Hepatocyte (in vitro differentiated cells): Measurements from ENCODE around the gene TMEM131L.

Experiments
- EZH2 ChIP-seq: fragments of 200-600 bp; sonication (generic); IDR thresholded peaks from 2 replicates; pipeline ENCODE4 v1.6.1; 2016; ENCODE audit warnings: antibody characterized with exemption, mild to moderate bottlenecking, borderline replicate concordance
- EZH2phosphoT487 ChIP-seq: fragments of 200-600 bp; sonication (generic); IDR thresholded peaks from one replicate; pipeline ENCODE4 v1.6.1; 2018; ENCODE audit warnings: antibody characterized with exemption, mild to moderate bottlenecking, low read depth, moderate library complexity; ENCODE audit not compliant: unreplicated experiment, severe bottlenecking
- TF ChIP-seq, protein P1 (sequence below): fragments of 200-600 bp; sonication (generic); IDR thresholded peaks from 2 replicates; pipeline ENCODE4 v1.5.1; 2016; ENCODE audit warnings: antibody characterized with exemption, mild to moderate bottlenecking; ENCODE audit not compliant: poor library complexity

- TF ChIP-seq, protein P1, sequence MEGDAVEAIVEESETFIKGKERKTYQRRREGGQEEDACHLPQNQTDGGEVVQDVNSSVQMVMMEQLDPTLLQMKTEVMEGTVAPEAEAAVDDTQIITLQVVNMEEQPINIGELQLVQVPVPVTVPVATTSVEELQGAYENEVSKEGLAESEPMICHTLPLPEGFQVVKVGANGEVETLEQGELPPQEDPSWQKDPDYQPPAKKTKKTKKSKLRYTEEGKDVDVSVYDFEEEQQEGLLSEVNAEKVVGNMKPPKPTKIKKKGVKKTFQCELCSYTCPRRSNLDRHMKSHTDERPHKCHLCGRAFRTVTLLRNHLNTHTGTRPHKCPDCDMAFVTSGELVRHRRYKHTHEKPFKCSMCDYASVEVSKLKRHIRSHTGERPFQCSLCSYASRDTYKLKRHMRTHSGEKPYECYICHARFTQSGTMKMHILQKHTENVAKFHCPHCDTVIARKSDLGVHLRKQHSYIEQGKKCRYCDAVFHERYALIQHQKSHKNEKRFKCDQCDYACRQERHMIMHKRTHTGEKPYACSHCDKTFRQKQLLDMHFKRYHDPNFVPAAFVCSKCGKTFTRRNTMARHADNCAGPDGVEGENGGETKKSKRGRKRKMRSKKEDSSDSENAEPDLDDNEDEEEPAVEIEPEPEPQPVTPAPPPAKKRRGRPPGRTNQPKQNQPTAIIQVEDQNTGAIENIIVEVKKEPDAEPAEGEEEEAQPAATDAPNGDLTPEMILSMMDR, result no peak
- TF ChIP-seq EZH2phosphoT487 (no peak), EZH2 (no peak)
Observed at GRCh38 chr4:153512162-153512852, 46.1 kb downstream of the TMEM131L start.
